OCI-LY1 (cell line): ENCODE measurements around the gene MYO16.

ENCODE experiments used
- EZH2 ChIP-seq: fragments of 200-600 bp; sonication (generic), shearing (Covaris generic); IDR thresholded peaks from 2 replicates; pipeline ENCODE4 v1.8.0; 2017; ENCODE audit warnings: borderline replicate concordance, mixed run types, mild to moderate bottlenecking, antibody characterized with exemption, low read length, moderate library complexity, mixed read lengths
- TF ChIP-seq, protein P1 (sequence below): fragments of 200-600 bp; sonication (generic), shearing (Covaris generic); IDR thresholded peaks from 2 replicates; pipeline ENCODE4 v1.5.1; 2017; ENCODE audit warnings: mild to moderate bottlenecking, antibody characterized with exemption, low read length, moderate library complexity, mixed read lengths

- no peak for TF ChIP-seq EZH2
- TF ChIP-seq, protein P1, sequence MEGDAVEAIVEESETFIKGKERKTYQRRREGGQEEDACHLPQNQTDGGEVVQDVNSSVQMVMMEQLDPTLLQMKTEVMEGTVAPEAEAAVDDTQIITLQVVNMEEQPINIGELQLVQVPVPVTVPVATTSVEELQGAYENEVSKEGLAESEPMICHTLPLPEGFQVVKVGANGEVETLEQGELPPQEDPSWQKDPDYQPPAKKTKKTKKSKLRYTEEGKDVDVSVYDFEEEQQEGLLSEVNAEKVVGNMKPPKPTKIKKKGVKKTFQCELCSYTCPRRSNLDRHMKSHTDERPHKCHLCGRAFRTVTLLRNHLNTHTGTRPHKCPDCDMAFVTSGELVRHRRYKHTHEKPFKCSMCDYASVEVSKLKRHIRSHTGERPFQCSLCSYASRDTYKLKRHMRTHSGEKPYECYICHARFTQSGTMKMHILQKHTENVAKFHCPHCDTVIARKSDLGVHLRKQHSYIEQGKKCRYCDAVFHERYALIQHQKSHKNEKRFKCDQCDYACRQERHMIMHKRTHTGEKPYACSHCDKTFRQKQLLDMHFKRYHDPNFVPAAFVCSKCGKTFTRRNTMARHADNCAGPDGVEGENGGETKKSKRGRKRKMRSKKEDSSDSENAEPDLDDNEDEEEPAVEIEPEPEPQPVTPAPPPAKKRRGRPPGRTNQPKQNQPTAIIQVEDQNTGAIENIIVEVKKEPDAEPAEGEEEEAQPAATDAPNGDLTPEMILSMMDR, result no peak
Measured at GRCh38 chr13:109175666-109176065, 546.3 kb downstream of the MYO16 start.
